MV-4-11 (cell line): ENCODE data around the gene STEEP1.
"Not testable (repeated sequence)": the region's sequence is repeated elsewhere in the genome, so short reads cannot be mapped to it uniquely, and the experiment has no call there.

Experiments
- DNase-seq: peaks from one replicate; lab custom pipeline; 2025; lab: John Stamatoyannopoulos, UW

Gene STEEP1

GRCh38 chrX:119529345-119530276, 35.6 kb downstream of the STEEP1 start:
- DNase-seq, result peak; percentile 76

GRCh38 chrX:119523664-119524184, 41.5 kb downstream of the STEEP1 start:
- no peak for DNase-seq

- no peak for DNase-seq
Observed at GRCh38 chrX:119521246-119521645, 44.0 kb downstream of the STEEP1 start.

GRCh38 chrX:119518371-119518770, 46.8 kb downstream of the STEEP1 start:
- DNase-seq, result no peak

GRCh38 chrX:119516157-119516702, 49.0 kb downstream of the STEEP1 start:
- DNase-seq, result peak; percentile 66

- peak; percentile 42 for DNase-seq
Observed at GRCh38 chrX:119512146-119512800, 52.9 kb downstream of the STEEP1 start.

DNA sequence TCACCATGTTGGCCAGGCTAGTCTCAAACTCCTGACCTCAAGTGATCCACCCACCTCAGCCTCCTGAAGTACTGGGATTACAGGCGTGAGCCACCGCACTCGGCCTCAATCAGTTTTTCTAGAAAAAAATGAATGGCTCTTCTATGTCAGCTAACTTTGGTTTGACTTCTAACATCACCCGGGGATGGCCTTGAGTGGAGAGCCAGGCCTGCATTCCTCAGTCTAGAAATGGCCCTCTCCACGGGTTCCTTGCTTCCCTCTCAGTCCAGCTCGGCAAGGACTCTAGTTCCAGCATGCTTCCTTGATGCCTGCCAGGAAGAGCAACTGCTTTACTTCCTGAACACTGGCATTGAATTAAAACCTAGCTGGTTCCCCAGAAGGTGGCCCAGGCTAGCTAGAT, 58.0 kb downstream of the STEEP1 start:
- DNase-seq, result no peak

DNA sequence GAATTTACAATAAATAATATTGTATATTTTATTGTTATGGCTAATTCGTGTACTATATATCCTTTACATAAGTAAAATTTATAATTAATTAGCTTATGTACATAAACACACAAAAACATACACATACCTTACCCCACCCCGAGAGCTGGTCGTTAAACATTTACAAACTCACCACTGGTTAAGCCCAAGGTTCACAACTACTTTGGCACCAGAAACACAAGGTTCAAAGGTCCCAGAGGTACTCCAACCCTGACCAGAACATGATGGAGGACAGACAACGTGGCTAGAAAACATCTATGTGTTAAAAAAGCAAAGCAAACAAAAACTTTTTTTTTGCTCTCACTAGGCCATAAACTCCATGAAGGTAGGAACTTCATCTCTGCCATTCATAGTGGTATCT, 59.3 kb downstream of the STEEP1 start:
- DNase-seq, result no peak

GRCh38 chrX:119505145-119505544, 60.1 kb downstream of the STEEP1 start:
- not testable (repeated sequence) for DNase-seq

GRCh38 chrX:119503484-119503861, 61.7 kb downstream of the STEEP1 start:
- no peak for DNase-seq

- DNase-seq, result no peak
Observed at GRCh38 chrX:119502727-119503483, 62.3 kb downstream of the STEEP1 start.

DNA sequence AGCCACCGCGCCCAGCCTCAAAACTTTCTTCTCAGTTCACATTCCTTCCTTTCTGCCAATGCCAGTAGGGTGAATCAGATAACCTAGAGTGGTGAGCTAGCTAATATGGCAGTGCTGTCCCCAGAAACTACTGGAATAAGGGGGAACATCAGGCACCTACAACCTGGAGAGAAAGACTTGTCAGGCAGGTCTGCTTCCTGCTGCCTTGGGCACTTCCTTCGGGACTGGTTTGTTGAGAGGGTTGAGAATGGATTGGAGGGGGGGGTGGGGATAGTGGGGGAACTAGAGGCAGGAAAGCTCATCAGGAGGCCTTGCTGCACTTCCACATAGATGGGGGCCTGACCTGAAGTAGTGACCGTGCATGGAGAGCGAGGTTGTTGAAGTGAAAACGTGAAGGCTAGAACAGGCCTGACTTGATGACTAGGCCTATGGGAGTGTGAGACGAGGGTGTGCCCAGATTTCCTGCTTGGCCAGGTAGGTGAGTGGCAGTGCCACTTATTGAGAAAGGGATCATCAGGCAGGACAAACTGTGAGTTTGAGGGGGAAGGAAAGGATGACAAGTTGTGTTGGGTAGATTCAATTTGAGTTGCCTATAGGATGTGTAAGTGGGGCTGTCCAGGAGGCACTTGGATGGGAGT, 63.6 kb downstream of the STEEP1 start:
- DNase-seq, result no peak

GRCh38 chrX:119500061-119500800, 65.0 kb downstream of the STEEP1 start:
- DNase-seq, result no peak

DNA sequence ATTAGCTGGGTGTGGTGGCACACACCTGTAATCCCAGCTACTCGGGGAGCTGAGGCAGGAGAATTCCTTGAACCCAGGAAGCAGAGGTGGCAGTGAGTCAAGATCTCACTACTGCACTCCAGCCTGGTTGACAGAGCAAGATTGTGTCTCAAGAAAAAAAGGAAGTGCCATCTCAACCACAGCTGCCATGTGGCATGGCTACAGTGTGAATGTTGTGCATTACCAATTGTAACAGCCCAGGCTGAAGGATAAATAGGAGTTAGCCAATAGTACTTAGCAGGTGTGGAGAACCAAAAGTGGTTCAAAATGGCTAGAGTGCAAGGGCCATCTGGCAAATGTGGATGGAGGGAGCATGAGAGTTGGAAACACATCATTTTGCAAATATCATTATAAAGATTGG, 68.0 kb downstream of the STEEP1 start:
- DNase-seq, result peak; percentile 84

GRCh38 chrX:119495734-119496726, 69.2 kb downstream of the STEEP1 start:
- no peak for DNase-seq

DNA sequence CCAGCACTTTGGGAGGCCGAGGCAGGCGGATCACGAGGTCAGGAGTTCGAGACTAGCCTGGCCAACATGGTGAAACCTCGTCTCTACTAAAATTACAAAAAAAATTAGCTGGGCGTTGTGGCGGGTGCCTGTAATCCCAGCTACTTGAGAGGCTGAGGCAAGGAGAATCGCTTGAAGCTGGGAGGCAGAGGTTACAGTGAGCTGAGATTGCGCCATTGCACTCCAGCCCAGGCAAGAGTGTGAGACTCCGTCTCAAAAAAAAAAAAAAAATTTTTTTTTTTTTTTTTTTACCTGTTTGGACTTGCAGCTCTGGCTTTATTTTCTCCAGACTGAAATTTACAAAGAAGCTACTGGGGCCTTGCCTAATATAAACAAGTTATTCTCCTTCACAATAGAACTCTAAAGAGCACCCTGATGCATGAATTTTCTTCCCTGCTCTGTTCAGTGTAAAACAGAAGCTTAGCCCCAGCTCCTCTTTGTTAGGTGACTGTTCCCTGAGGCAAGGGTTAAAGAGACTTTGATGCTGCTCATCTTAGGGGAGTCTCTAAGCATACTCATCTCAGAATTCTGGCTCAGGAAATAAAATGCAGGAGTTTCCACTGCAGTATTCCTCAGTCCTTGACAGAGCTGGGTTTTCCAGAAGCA, 71.2 kb downstream of the STEEP1 start:
- not testable (repeated sequence) for DNase-seq

DNA sequence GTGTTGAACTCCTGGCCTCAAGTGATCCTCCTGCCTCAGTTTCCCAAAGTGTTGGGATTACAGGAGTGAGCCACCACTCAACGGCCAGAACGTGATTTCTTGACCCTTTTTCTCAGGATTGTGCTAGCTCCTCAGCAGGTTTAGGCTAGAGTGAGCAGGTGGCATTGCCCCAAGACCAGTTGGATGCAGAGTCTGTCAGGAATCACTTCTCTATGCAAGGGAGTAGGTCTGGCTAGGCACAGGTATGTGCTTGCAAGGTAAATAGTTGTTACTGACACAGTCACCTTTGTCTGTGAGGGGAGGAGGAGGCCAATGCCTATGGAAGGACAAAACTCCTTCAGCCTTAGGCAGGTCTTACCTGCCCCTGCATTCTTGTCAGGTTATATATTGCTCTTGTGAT, 72.7 kb downstream of the STEEP1 start:
- no peak for DNase-seq

DNA sequence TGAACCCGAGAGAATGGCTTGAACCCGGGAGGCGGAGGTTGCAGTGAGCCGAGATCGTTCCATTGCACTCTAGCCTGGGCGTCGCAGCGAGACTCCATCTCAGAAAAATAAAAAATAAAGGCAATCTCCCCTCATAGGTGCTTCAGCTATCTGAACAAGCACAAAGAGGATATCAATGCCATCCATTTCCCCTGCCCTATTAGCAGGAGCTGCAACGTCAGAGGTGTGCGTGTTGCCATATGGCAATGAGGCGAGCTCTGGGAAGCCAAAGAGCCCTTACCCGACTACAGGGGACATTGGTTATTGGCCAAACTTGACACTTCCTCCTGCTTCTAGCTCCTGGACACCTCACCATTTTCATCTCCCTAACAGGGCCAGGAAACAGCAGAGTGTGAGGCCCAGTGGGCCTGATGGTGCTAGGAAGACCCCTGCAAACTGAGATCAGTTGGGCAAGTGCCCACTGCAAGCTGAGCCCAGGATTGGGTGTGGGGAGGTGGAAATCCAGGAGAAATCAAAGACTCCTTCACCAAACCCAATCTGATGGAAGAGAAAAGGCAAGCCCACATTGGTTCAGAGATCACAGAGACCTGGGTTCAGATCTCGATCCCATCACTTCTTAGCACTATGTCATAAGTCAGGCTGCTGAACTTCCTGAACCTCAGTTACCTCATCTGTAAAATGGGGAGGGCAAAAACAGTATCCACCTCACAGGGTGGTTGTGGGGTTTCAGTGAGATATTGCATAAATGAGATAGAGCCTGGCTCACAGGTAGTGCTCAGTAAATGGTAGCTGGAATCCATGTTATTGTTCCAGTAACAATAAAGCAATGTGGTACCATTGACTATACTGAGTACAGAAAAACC, 75.8 kb downstream of the STEEP1 start:
- no peak for DNase-seq
